K562 (cell line): Measurements from ENCODE around the gene DMAC2L. TPM values are rescaled to one million over a fixed set of nuclear protein-coding genes. Genes with fewer than 3 reads are reported as not detected.

Experiments used
- DMBX1 ChIP-seq: fragments of 250-450 bp; sonication (Bioruptor Pico); IDR thresholded peaks from 2 replicates; pipeline ENCODE4 v1.8.0; 2022; ENCODE audit warnings: inconsistent platforms, mild to moderate bottlenecking, moderate library complexity, borderline replicate concordance
- GMEB1 ChIP-seq: fragments of 250-450 bp; sonication (Bioruptor Pico); IDR thresholded peaks from 2 replicates; pipeline ENCODE4 v1.4.0; 2020; ENCODE audit warnings: mild to moderate bottlenecking
- IRF9 ChIP-seq: fragments of 450-650 bp; IDR thresholded peaks from 2 replicates; pipeline ENCODE4 v1.6.1; 2016; ENCODE audit warnings: missing biosample characterization, missing genetic modification characterization
- JUN ChIP-seq, 2 experiments: sonication (generic) in 1 of 2; formaldehyde crosslinking in 1 of 2; IDR thresholded peaks; 2 replicates each; pipeline versions ENCODE4 v1.6.1 to v1.8.0; 2012 to 2022; ENCODE audit warnings: borderline replicate concordance in 2 of 2, mild to moderate bottlenecking in 2 of 2, improper control_type of control experiment in 1 of 2, low read depth in 1 of 2, low read length in 1 of 2, missing genetic modification reagents in 1 of 2
- OTX1 ChIP-seq: fragments of 450-650 bp; formaldehyde crosslinking; IDR thresholded peaks from 2 replicates; pipeline ENCODE4 v1.4.0; 2022; ENCODE audit warnings: mild to moderate bottlenecking
- PCBP2 ChIP-seq: fragments of 200-400 bp; formaldehyde crosslinking; IDR thresholded peaks from 2 replicates; pipeline ENCODE4 v1.6.1; 2018; ENCODE audit warnings: low read length, low read depth, mild to moderate bottlenecking, moderate library complexity; ENCODE audit not compliant: poor library complexity, severe bottlenecking
- PHF8 ChIP-seq: fragments of 200-600 bp; sonication (generic); IDR thresholded peaks from 2 replicates; pipeline ENCODE4 v1.6.1; 2012; ENCODE audit warnings: mixed run types, mild to moderate bottlenecking, inconsistent platforms, low read length, moderate library complexity, borderline replicate concordance
- PRMT5 ChIP-seq: sonication (generic); formaldehyde crosslinking; IDR thresholded peaks from 2 replicates; pipeline ENCODE4 v1.5.0; 2020; ENCODE audit warnings: missing genetic modification reagents
- PTTG1 ChIP-seq: fragments of 450-650 bp; IDR thresholded peaks from 2 replicates; pipeline ENCODE4 v1.6.1; 2016; ENCODE audit warnings: low read depth, mild to moderate bottlenecking, missing genetic modification characterization, missing compliant biosample characterization
- SMARCA4 ChIP-seq: fragments of 450-650 bp; IDR thresholded peaks from 2 replicates; pipeline ENCODE4 v1.6.1; 2016
- TAF15 ChIP-seq: fragments of 200-400 bp; formaldehyde crosslinking; IDR thresholded peaks from 2 replicates; pipeline ENCODE4 v1.6.1; 2017; ENCODE audit warnings: mild to moderate bottlenecking, low read depth, low read length, moderate library complexity
- TCF3 ChIP-seq: sonication (generic); formaldehyde crosslinking; IDR thresholded peaks from 2 replicates; pipeline ENCODE4 v1.4.0; 2020; ENCODE audit warnings: mild to moderate bottlenecking, missing genetic modification reagents
- VEZF1 ChIP-seq: fragments of 200-800 bp; sonication (Bioruptor generic); IDR thresholded peaks from 2 replicates; pipeline ENCODE4 v1.6.1; 2017; ENCODE audit warnings: missing genetic modification characterization, missing compliant biosample characterization
- ZFP36 ChIP-seq: fragments of 150-350 bp; IDR thresholded peaks from 2 replicates; pipeline ENCODE4 v1.6.1; 2018; ENCODE audit warnings: low read length, low read depth; ENCODE audit not compliant: partially characterized antibody
- ZFP91 ChIP-seq: sonication (generic); formaldehyde crosslinking; IDR thresholded peaks from 2 replicates; pipeline ENCODE4 v1.8.0; 2022; ENCODE audit warnings: mild to moderate bottlenecking, missing genetic modification reagents
- ZHX1 ChIP-seq: fragments of 150-350 bp; conservative IDR thresholded peaks from 2 replicates; pipeline ENCODE4 v1.6.1; 2014; ENCODE audit warnings: low read length
- ZNF354B ChIP-seq: fragments of 250-450 bp; sonication (Bioruptor Pico); IDR thresholded peaks from 2 replicates; pipeline ENCODE4 v1.4.0; 2020
- ZNF431 ChIP-seq: sonication (generic); formaldehyde crosslinking; IDR thresholded peaks from 2 replicates; pipeline ENCODE4 v1.8.0; 2022; ENCODE audit warnings: mild to moderate bottlenecking, missing genetic modification reagents
- ZSCAN32 ChIP-seq: fragments of 450-650 bp; formaldehyde crosslinking; IDR thresholded peaks from 2 replicates; pipeline ENCODE4 v1.4.0; 2020; ENCODE audit warnings: mild to moderate bottlenecking, moderate library complexity
- polyA plus RNA-seq, 8 experiments: library from polyadenylated mRNA; depleted of rRNA in 4 of 8; stranded (reverse) in 5 of 8; unstranded in 3 of 8; fragments of >200 nt; fragmentation: Nextera tagmentation in 2 of 8; fragmentation: Illumina TruSeq in 1 of 8; extraction: Ambion mirVana in 2 of 8; extraction: Trizol in 1 of 8; gene quantifications; 2 replicates each; pipeline versions ENCODE4 v1.2.1 to v1.2.3, GENCODE V29; 2011 to 2014; ENCODE audit warnings: inconsistent platforms in 1 of 8, missing spikeins in 1 of 8
- total RNA-seq, 7 experiments: library from RNA; depleted of rRNA in 6 of 7; stranded (reverse); fragments of >200 nt in 6 of 7; fragmentation: Illumina TruSeq in 2 of 7; extraction: Trizol in 2 of 7; gene quantifications; 2 replicates each; pipeline versions ENCODE4 v1.2.1 to v1.2.3, GENCODE V29; 2011 to 2021; ENCODE audit warnings: low replicate concordance in 1 of 7

The DMAC2L gene
- total and polyA plus RNA-seq, 9 of the 15 experiments (the other 6 are each of a cell fraction or from before 2014, with no cell fraction given) = 4.0 to 37.2 (median 9.3) TPM

- no peak for TF ChIP-seq ZHX1
- TF ChIP-seq SMARCA4 = peak; percentile 88
- no peak for TF ChIP-seq IRF9
- no peak for TF ChIP-seq ZFP36
- TF ChIP-seq PRMT5 (CRISPR knock-in tag) = no peak
- TF ChIP-seq PHF8 = no peak
- no peak for TF ChIP-seq ZFP91
- TF ChIP-seq JUN (IDR thresholded peaks at IDR 0.05; ENCODE audit: borderline replicate concordance, low read depth, low read length) = peak; percentile 94
- TF ChIP-seq JUN (CRISPR knock-in tag; IDR thresholded peaks at IDR 0.05; ENCODE audit: borderline replicate concordance) = peak; percentile 79; the same call in 1 of the 2 replicates
- TF ChIP-seq OTX1 (CRISPR knock-in tag) = no peak
- no peak for TF ChIP-seq DMBX1 (CRISPR knock-in tag)
- TF ChIP-seq ZNF431 (CRISPR knock-in tag) = no peak
- no peak for TF ChIP-seq ZSCAN32 (CRISPR knock-in tag)
- no peak for TF ChIP-seq ZNF354B
- TF ChIP-seq TCF3 (CRISPR knock-in tag) = peak; percentile 58
- 0 out of 2 replicates have a peak, but pooled peaks have one; percentile 6 for TF ChIP-seq VEZF1 (CRISPR knock-in tag)
- no peak for TF ChIP-seq PTTG1 (tag)
- TF ChIP-seq PCBP2 = no peak
- no peak for TF ChIP-seq TAF15
- TF ChIP-seq GMEB1 = no peak
Measured at GRCh38 chr14:50321009-50321660, 9.0 kb downstream of the DMAC2L start (continued).
